ENCODE results near the gene RNF217. TPM values are rescaled to one million over a fixed set of nuclear protein-coding genes. Genes with fewer than 3 reads are reported as not detected.
A peak's percentile ranks its signal among the peaks of the same experiment; 100 is the strongest.

RNF217 gene
- total RNA-seq, 3 donors from 2014 or later: 11.6 to 47.3 (median 15.0) TPM

GRCh38 chr6:124970243-124970642 is 8.0 kb downstream of the RNF217 start:
- TF ChIP-seq, protein P1, sequence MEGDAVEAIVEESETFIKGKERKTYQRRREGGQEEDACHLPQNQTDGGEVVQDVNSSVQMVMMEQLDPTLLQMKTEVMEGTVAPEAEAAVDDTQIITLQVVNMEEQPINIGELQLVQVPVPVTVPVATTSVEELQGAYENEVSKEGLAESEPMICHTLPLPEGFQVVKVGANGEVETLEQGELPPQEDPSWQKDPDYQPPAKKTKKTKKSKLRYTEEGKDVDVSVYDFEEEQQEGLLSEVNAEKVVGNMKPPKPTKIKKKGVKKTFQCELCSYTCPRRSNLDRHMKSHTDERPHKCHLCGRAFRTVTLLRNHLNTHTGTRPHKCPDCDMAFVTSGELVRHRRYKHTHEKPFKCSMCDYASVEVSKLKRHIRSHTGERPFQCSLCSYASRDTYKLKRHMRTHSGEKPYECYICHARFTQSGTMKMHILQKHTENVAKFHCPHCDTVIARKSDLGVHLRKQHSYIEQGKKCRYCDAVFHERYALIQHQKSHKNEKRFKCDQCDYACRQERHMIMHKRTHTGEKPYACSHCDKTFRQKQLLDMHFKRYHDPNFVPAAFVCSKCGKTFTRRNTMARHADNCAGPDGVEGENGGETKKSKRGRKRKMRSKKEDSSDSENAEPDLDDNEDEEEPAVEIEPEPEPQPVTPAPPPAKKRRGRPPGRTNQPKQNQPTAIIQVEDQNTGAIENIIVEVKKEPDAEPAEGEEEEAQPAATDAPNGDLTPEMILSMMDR (IDR thresholded peaks at IDR 0.05): no peak
- Histone ChIP-seq H3K36me3 (ENCODE audit: low read depth) (no peaks in the 10 kb centered on the region), H3K4me3 (no peak overlapping the region), H3K4me1 (ENCODE audit: low read depth) (no peaks in the 10 kb centered on the region), H3K9me3 (no peaks in the 10 kb centered on the region)
- ATAC-seq (no peak), DNase-seq (no peak)
- intact Hi-C loops (cut with DNase I, micrococcal nuclease): no loop called here

GRCh38 chr6:124970763-124971162 is 8.5 kb downstream of the RNF217 start:
- ATAC-seq: no peak
- intact Hi-C loops (cut with DNase I, micrococcal nuclease): no loop called here
- TF ChIP-seq, protein P1 (IDR thresholded peaks at IDR 0.05): no peak
- Histone ChIP-seq H3K36me3 (ENCODE audit: low read depth) (no peaks in the 10 kb centered on the region), H3K9me3 (no peaks in the 10 kb centered on the region), H3K4me1 (ENCODE audit: low read depth) (no peaks in the 10 kb centered on the region), H3K4me3 (no peak overlapping the region)
- no peak for DNase-seq

GRCh38 chr6:124973780-124974179 is 11.5 kb downstream of the RNF217 start:
- Histone ChIP-seq H3K9me3 (peaks cover 3% of the 10 kb centered on the region), H3K4me3 (no peak overlapping the region), H3K36me3 (ENCODE audit: low read depth) (no peaks in the 10 kb centered on the region), H3K4me1 (ENCODE audit: low read depth) (no peaks in the 10 kb centered on the region)
- ATAC-seq (no peak), DNase-seq (no peak)
- TF ChIP-seq, protein P1 (IDR thresholded peaks at IDR 0.05): no peak
- intact Hi-C loops (cut with DNase I, micrococcal nuclease): no loop called here

- Histone ChIP-seq H3K36me3 (ENCODE audit: low read depth) (no peaks in the 10 kb centered on the region), H3K9me3 (peaks cover 4% of the 10 kb centered on the region), H3K4me3 (no peak overlapping the region), H3K4me1 (ENCODE audit: low read depth) (no peaks in the 10 kb centered on the region)
- intact Hi-C loops (cut with DNase I, micrococcal nuclease): no loop called here
- ATAC-seq (peak; percentile 78), DNase-seq (peak in 1 of 3 donors; percentile 23)
- TF ChIP-seq, protein P1 (IDR thresholded peaks at IDR 0.05): no peak
Observed at GRCh38 chr6:124974771-124975377, 12.6 kb downstream of the RNF217 start.

DNA sequence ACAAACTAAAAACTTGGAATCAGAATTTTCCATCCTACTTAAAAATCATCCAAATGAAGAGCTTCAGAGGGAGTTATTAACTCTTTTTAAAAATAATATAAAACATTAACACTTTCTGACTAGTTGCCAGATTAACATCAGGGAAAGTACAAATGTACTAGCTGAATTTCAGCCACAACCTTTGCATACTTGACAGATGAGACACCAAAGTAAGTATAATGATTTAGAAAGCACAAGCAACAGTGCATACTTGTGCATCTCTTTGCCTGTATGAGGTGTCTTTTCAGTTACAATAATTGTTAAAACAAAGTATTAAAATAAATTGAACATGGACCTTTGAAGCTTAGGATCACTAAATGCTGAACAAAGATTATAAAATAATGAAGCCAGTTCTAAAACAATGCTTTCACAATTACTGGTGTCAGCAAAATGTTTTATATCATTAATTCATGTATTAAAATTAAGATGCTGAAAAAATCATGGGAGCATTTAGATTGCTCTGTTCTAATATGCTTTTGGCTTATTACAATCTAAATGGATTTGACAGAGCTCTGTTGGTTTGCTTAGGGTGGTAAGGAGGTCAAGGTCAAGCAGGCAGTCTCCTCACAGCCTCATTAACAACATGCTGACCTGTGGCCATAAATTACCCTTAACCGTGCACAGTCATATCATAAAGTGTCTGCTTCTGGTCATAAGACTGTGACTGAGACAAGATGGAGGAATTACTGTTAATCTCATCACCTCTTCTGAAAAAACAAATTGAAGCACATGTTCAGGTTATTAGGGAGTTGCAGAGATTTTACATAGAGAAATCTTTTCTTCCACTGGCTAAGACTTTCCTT is 15.1 kb downstream of the RNF217 start:
- Histone ChIP-seq H3K9me3 (peaks cover 4% of the 10 kb centered on the region), H3K36me3 (ENCODE audit: low read depth) (no peaks in the 10 kb centered on the region), H3K4me1 (ENCODE audit: low read depth) (no peaks in the 10 kb centered on the region), H3K4me3 (no peak overlapping the region)
- DNase-seq: no peak
- TF ChIP-seq, protein P1 (IDR thresholded peaks at IDR 0.05): no peak
- no peak for ATAC-seq
- intact Hi-C loops (cut with DNase I, micrococcal nuclease): no loop called here

All from mucosa of descending colon (tissue), 3 donors.